Progenitor cell of endocrine pancreas (in vitro differentiated cells): ENCODE results near the gene SVBP. TPM values are rescaled to one million over a fixed set of nuclear protein-coding genes. Genes with fewer than 3 reads are reported as not detected.

Experiments used
- DNase-seq: peaks from one replicate; pipeline ENCODE4 v3.0.0; 2021; ENCODE audit warnings: low spot score; ENCODE audit not compliant: unreplicated experiment
- H3K27ac Mint-ChIP-seq: 2 replicates; pipeline ENCODE4 v1.8.0; 2021; ENCODE audit warnings: mild to moderate bottlenecking, moderate library complexity, mixed read lengths
- H3K27me3 Mint-ChIP-seq: 2 replicates; pipeline ENCODE4 v1.8.0; 2021; ENCODE audit warnings: mixed read lengths
- H3K36me3 Mint-ChIP-seq: 2 replicates; pipeline ENCODE4 v1.8.0; 2022; ENCODE audit warnings: mixed read lengths; ENCODE audit not compliant: insufficient read depth
- H3K4me1 Mint-ChIP-seq: 2 replicates; pipeline ENCODE4 v1.8.0; 2021; ENCODE audit warnings: low read depth, mixed read lengths
- H3K4me3 Mint-ChIP-seq: 2 replicates; pipeline ENCODE4 v1.8.0; 2021; ENCODE audit warnings: low read depth, mild to moderate bottlenecking, moderate library complexity, mixed read lengths
- H3K9me3 Mint-ChIP-seq: 2 replicates; pipeline ENCODE4 v1.8.0; 2021; ENCODE audit warnings: low read depth, mixed read lengths
- CTCF ChIP-seq: fragments of 200-600 bp; sonication (generic); IDR thresholded peaks from one replicate; pipeline ENCODE4 v1.5.0; 2021; ENCODE audit warnings: antibody characterized with exemption, mild to moderate bottlenecking; ENCODE audit not compliant: unreplicated experiment
- total RNA-seq: library from RNA; stranded (reverse); gene quantifications from 2 replicates; pipeline ENCODE4 v1.2.1, GENCODE V29; 2021

The SVBP gene
- total RNA-seq, 1 donor from 2014 or later, result 65.8 TPM

GRCh38 chr1:42845866-42846256 is 28.7 kb upstream of the SVBP start:
- H3K27me3 Mint-ChIP-seq, result no peaks in the 10 kb centered on the region
- peaks cover 13% of the 10 kb centered on the region for H3K4me1 Mint-ChIP-seq
- H3K9me3 Mint-ChIP-seq, result peaks cover 8% of the 10 kb centered on the region
- H3K27ac Mint-ChIP-seq, result peak overlapping the region; percentile 79
- H3K36me3 Mint-ChIP-seq, result peaks cover 18% of the 10 kb centered on the region
- no peak for TF ChIP-seq CTCF
- no peak for DNase-seq
- peak overlapping the region; percentile 94 for H3K4me3 Mint-ChIP-seq

GRCh38 chr1:42845193-42845592 is 28.0 kb upstream of the SVBP start:
- H3K9me3 Mint-ChIP-seq, result peaks cover 5% of the 10 kb centered on the region
- H3K27ac Mint-ChIP-seq, result no peak overlapping the region
- DNase-seq, result no peak
- peaks cover 12% of the 10 kb centered on the region for H3K36me3 Mint-ChIP-seq
- H3K27me3 Mint-ChIP-seq, result no peaks in the 10 kb centered on the region
- H3K4me3 Mint-ChIP-seq, result no peak overlapping the region
- TF ChIP-seq CTCF, result no peak
- H3K4me1 Mint-ChIP-seq, result peaks cover 13% of the 10 kb centered on the region

GRCh38 chr1:42844592-42845140 is 27.5 kb upstream of the SVBP start:
- no peak for TF ChIP-seq CTCF
- Mint-ChIP-seq H3K4me3 (no peak overlapping the region), H3K4me1 (peaks cover 13% of the 10 kb centered on the region), H3K9me3 (peaks cover under 1% of the 10 kb centered on the region), H3K27ac (no peak overlapping the region), H3K27me3 (no peaks in the 10 kb centered on the region), H3K36me3 (peaks cover 8% of the 10 kb centered on the region)
- no peak for DNase-seq

GRCh38 chr1:42841440-42842147 is 24.4 kb upstream of the SVBP start:
- DNase-seq, result no peak
- Mint-ChIP-seq H3K4me3 (no peak overlapping the region), H3K27ac (no peak overlapping the region), H3K4me1 (peaks cover 5% of the 10 kb centered on the region), H3K9me3 (no peaks in the 10 kb centered on the region), H3K36me3 (no peaks in the 10 kb centered on the region), H3K27me3 (no peaks in the 10 kb centered on the region)
- no peak for TF ChIP-seq CTCF

GRCh38 chr1:42841010-42841409 is 23.8 kb upstream of the SVBP start:
- TF ChIP-seq CTCF, result no peak
- Mint-ChIP-seq H3K4me3 (no peak overlapping the region), H3K27me3 (no peaks in the 10 kb centered on the region), H3K36me3 (no peaks in the 10 kb centered on the region), H3K9me3 (no peaks in the 10 kb centered on the region), H3K27ac (no peak overlapping the region), H3K4me1 (peaks cover 4% of the 10 kb centered on the region)
- DNase-seq, result no peak
